HG02938 (cell line): Measurements from ENCODE around the gene CEP57.
"Not testable (repeated sequence)": the region's sequence is repeated elsewhere in the genome, so short reads cannot be mapped to it uniquely, and the experiment has no call there.

Source experiments
- ATAC-seq: cut with Tn5 transposase; IDR thresholded peaks from one replicate; pipeline ENCODE4 v1.9.1; 2021; ENCODE audit warnings: mild to moderate bottlenecking, moderate library complexity; ENCODE audit not compliant: unreplicated experiment

Gene CEP57

GRCh38 chr11:95854362-95854761 lies 64.1 kb downstream of the CEP57 start:
- ATAC-seq: not testable (repeated sequence)

- ATAC-seq: not testable (repeated sequence)
These were observed 69.7 kb downstream of the CEP57 start for GRCh38 chr11:95860024-95860423.

GRCh38 chr11:95863486-95864140 lies 73.3 kb downstream of the CEP57 start:
- ATAC-seq: no peak

GRCh38 chr11:95867105-95867504 lies 76.8 kb downstream of the CEP57 start:
- ATAC-seq: no peak

GRCh38 chr11:95870877-95871276 lies 80.6 kb downstream of the CEP57 start:
- not testable (repeated sequence) for ATAC-seq

GRCh38 chr11:95877291-95877690 lies 87.0 kb downstream of the CEP57 start:
- no peak for ATAC-seq
